ENCODE data around the gene CD160.

GRCh38 chr1:145720878-145721671, 1.8 kb downstream of the CD160 start:
- TF ChIP-seq POLR2A (IDR thresholded peaks at IDR 0.05; ENCODE audit: low read length) (no peak), GATA1 (IDR thresholded peaks at IDR 0.05; ENCODE audit: low read depth, low read length) (no peak)

Measured in erythroblast (primary cell).